ENCODE results near the gene CYB5B. TPM values are rescaled to one million over a fixed set of nuclear protein-coding genes. Genes with fewer than 3 reads are reported as not detected.
A peak's percentile ranks its signal among the peaks of the same experiment; 100 is the strongest.

Gene CYB5B
- total RNA-seq, 2 experiments from 2014 or later: 83.0 to 184 TPM

DNA sequence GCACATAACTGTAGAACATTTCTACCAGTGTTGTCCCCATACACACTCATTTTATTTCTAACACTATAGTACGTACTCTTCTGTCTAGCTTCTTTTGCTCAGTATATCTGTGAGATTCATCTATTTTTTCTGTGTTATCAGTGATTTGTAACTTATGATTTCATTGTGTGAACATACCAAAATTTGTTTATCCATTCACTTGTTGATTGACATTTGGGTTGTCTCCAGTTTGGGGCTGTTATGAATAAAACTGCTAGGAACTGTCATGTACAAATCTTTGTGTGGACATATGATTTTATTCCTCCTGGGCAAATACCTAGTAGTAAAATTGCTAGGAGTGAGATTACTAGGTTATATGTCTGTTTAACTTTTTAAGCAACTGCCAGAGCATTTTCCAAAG lies 9.6 kb downstream of the CYB5B start:
- Histone ChIP-seq H3K4me2 (ENCODE audit: low read length) (no peak overlapping the region), H3K9me2 (ENCODE audit: insufficient read depth, low read length) (no peaks in the 10 kb centered on the region), H2AFZ (ENCODE audit: low read length) (no peak overlapping the region), H3K36me3 (ENCODE audit: insufficient read depth, low read length) (peaks cover 97% of the 10 kb centered on the region), H3K4me3 (ENCODE audit: low read depth, low read length, poor library complexity, severe bottlenecking) (no peak overlapping the region), H4K20me1 (ENCODE audit: insufficient read depth, low read length) (peaks cover 15% of the 10 kb centered on the region; the same call in 1 of the 2 replicates), H3K79me2 (ENCODE audit: insufficient read depth, low read depth, low read length) (peaks cover 89% of the 10 kb centered on the region), H3K9me3 (ENCODE audit: low read length) (peaks cover 7% of the 10 kb centered on the region; the same call in 1 of the 2 replicates), H3K27ac (ENCODE audit: low read depth, low read length, poor library complexity, severe bottlenecking) (no peak overlapping the region), H3K4me1 (ENCODE audit: insufficient read depth, low read length, poor library complexity, severe bottlenecking) (peaks cover 7% of the 10 kb centered on the region)
- no peak for DNase-seq (ENCODE audit: low spot score)
- ChIA-PET CTCF (ENCODE audit: unreplicated experiment) (no interaction called here), POLR2A (no interaction called here)
- intact Hi-C loops (cut with micrococcal nuclease; ENCODE audit: unreplicated experiment): no loop called here
- no peak for TF ChIP-seq EZH2phosphoT487 (IDR thresholded peaks at IDR 0.05; ENCODE audit: borderline replicate concordance, low read depth, low read length)
- TF ChIP-seq, protein P1, sequence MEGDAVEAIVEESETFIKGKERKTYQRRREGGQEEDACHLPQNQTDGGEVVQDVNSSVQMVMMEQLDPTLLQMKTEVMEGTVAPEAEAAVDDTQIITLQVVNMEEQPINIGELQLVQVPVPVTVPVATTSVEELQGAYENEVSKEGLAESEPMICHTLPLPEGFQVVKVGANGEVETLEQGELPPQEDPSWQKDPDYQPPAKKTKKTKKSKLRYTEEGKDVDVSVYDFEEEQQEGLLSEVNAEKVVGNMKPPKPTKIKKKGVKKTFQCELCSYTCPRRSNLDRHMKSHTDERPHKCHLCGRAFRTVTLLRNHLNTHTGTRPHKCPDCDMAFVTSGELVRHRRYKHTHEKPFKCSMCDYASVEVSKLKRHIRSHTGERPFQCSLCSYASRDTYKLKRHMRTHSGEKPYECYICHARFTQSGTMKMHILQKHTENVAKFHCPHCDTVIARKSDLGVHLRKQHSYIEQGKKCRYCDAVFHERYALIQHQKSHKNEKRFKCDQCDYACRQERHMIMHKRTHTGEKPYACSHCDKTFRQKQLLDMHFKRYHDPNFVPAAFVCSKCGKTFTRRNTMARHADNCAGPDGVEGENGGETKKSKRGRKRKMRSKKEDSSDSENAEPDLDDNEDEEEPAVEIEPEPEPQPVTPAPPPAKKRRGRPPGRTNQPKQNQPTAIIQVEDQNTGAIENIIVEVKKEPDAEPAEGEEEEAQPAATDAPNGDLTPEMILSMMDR (conservative IDR thresholded peaks at IDR 0.05; ENCODE audit: low read length): no peak
- no TSS peak for BruUV-seq (replicated peaks)

DNA sequence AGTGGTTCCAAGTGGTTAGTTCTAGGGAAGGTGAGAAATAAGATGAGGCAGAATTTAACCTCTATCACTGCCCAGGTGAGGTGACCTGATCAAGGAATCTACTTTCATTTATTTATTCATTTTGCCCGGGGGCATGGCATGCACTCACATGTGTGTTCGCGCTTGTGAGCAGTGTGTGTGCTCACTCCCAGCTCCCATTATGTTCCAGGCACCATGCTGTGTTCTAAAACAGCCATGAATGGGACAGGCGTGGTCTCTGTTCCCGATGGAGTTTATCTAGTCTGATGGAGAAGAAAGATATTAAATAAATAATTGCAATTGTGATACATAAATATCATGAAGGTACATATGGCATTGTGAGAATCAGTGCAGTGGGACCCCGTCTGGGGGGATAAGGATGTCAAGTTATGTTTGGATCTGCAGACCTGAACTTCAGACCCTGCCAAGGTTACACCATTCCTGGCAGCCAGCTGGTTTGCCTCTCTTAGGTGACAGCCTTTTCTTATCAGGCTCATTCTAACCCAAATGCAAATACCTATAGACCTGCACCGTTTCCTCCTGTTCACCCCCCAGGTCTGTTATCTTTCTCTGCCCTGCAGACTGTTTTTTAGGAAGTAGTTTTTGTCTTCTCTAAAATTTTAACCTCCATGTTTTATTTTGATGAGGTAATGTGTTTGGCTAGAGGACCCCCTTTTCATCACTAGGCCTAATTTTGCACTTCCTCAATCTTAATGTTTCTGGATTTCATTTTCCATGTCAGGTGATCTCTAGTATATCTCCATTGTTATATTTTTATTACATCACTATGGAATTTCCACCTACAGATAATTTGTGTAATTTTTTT lies 11.8 kb downstream of the CYB5B start:
- H3K27ac ChIP-seq (ENCODE audit: low read depth, low read length, poor library complexity, severe bottlenecking): no peak overlapping the region
- CTCF ChIA-PET (ENCODE audit: unreplicated experiment): no interaction called here
- H4K20me1 ChIP-seq (ENCODE audit: insufficient read depth, low read length): peaks cover 15% of the 10 kb centered on the region; the same call in 1 of the 2 replicates
- intact Hi-C loops (cut with micrococcal nuclease; ENCODE audit: unreplicated experiment): no loop called here
- DNase-seq (ENCODE audit: low spot score): peak; percentile 7
- peaks cover 94% of the 10 kb centered on the region for H3K79me2 ChIP-seq (ENCODE audit: insufficient read depth, low read depth, low read length)
- H3K9me3 ChIP-seq (ENCODE audit: low read length): no peaks in the 10 kb centered on the region
- H3K4me3 ChIP-seq (ENCODE audit: low read depth, low read length, poor library complexity, severe bottlenecking): no peak overlapping the region
- BruUV-seq (replicated peaks): no TSS peak
- H3K4me1 ChIP-seq (ENCODE audit: insufficient read depth, low read length, poor library complexity, severe bottlenecking): peaks cover 7% of the 10 kb centered on the region
- H3K4me2 ChIP-seq (ENCODE audit: low read length): no peak overlapping the region
- H2AFZ ChIP-seq (ENCODE audit: low read length): no peak overlapping the region
- POLR2A ChIA-PET: interaction anchor here (1.2 kb wide), 1 partner anchor 11 kb away, joined by 4 read pairs; no protein-coding TSS in a partner anchor
- H3K36me3 ChIP-seq (ENCODE audit: insufficient read depth, low read length): peaks cover 94% of the 10 kb centered on the region
- TF ChIP-seq, protein P1 (conservative IDR thresholded peaks at IDR 0.05; ENCODE audit: low read length): no peak
- no peak for TF ChIP-seq EZH2phosphoT487 (IDR thresholded peaks at IDR 0.05; ENCODE audit: borderline replicate concordance, low read depth, low read length)
- H3K9me2 ChIP-seq (ENCODE audit: insufficient read depth, low read length): no peaks in the 10 kb centered on the region

DNA sequence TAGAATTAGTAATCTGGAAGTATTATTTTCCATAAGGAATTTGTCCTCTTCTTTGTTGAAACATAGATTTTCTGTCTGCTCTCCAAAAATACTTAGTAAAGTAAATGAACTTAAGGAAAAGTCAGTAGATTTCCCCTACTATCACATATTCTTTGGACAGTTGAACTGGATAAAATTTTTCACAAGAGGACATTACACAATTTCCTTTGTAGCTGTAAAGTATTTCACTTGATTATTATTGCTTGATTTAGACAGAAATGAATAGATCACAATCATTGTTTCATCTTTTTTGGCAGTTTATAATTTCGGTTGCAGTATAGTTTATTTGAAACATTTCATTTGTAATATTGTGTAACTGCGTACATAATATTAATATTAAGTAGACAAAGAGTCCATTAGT lies 12.5 kb downstream of the CYB5B start:
- peaks cover 93% of the 10 kb centered on the region for H3K36me3 ChIP-seq (ENCODE audit: insufficient read depth, low read length)
- H4K20me1 ChIP-seq (ENCODE audit: insufficient read depth, low read length): peaks cover 15% of the 10 kb centered on the region; the same call in 1 of the 2 replicates
- no peaks in the 10 kb centered on the region for H3K9me3 ChIP-seq (ENCODE audit: low read length)
- CTCF ChIA-PET (ENCODE audit: unreplicated experiment): no interaction called here
- intact Hi-C loops (cut with micrococcal nuclease; ENCODE audit: unreplicated experiment): no loop called here
- H2AFZ ChIP-seq (ENCODE audit: low read length): no peak overlapping the region
- DNase-seq (ENCODE audit: low spot score): no peak
- H3K4me1 ChIP-seq (ENCODE audit: insufficient read depth, low read length, poor library complexity, severe bottlenecking): peaks cover 7% of the 10 kb centered on the region
- H3K27ac ChIP-seq (ENCODE audit: low read depth, low read length, poor library complexity, severe bottlenecking): no peak overlapping the region
- no peak overlapping the region for H3K4me3 ChIP-seq (ENCODE audit: low read depth, low read length, poor library complexity, severe bottlenecking)
- BruUV-seq (replicated peaks): no TSS peak
- no peak overlapping the region for H3K4me2 ChIP-seq (ENCODE audit: low read length)
- H3K79me2 ChIP-seq (ENCODE audit: insufficient read depth, low read depth, low read length): peaks cover 94% of the 10 kb centered on the region
- no peak for TF ChIP-seq EZH2phosphoT487 (IDR thresholded peaks at IDR 0.05; ENCODE audit: borderline replicate concordance, low read depth, low read length)
- TF ChIP-seq, protein P1 (conservative IDR thresholded peaks at IDR 0.05; ENCODE audit: low read length): no peak
- POLR2A ChIA-PET: no interaction called here
- H3K9me2 ChIP-seq (ENCODE audit: insufficient read depth, low read length): no peaks in the 10 kb centered on the region

All from OCI-LY7 (cell line).